Endothelial cell of umbilical vein (primary cell): ENCODE results near the gene CNR2. TPM values are rescaled to one million over a fixed set of nuclear protein-coding genes. Genes with fewer than 3 reads are reported as not detected.

Experiments used
- BruUV-seq: library from RNA; stranded (reverse); fragments of 400-500 nt; replicated peaks from 2 replicates; lab custom pipeline; 2021; lab: Mats Ljungman, UMichigan
- CTCF ChIA-PET: fragments of 300-600, 350-600 bp; sonication (Branson Sonifier 250); formaldehyde crosslinking; loops from one replicate; lab custom pipeline; 2021; ENCODE audit warnings: antibody characterized with exemption, inconsistent platforms; lab: Charles Lee
- POLR2A ChIA-PET: fragments of 300-600, 350-600 bp; sonication (Branson Sonifier 250); formaldehyde crosslinking; loops from one replicate; lab custom pipeline; 2021; ENCODE audit warnings: antibody characterized with exemption, inconsistent platforms; lab: Charles Lee
- DNase-seq: peaks from one replicate; pipeline ENCODE4 v3.0.0-alpha.2; 2011; ENCODE audit warnings: low read depth, low spot score
- FAIRE-seq: peaks from 2 replicates; lab custom pipeline; 2011; peaks lifted over from hg19 to GRCh38; lab: Jason Lieb, UNC
- H2AFZ ChIP-seq: 2 replicates; pipeline ENCODE4 v1.6.0; 2012; ENCODE audit warnings: low read depth, low read length, control low read depth, inconsistent platforms
- H3K27ac ChIP-seq: 2 replicates; pipeline ENCODE4 v1.5.1; 2011; ENCODE audit warnings: low read depth, mild to moderate bottlenecking, control low read depth, low read length, moderate library complexity; ENCODE audit not compliant: insufficient read depth
- H3K27me3 ChIP-seq, 2 experiments: 2 replicates each; pipeline versions ENCODE4 v1.6.0 to v1.6.1; 2011; ENCODE audit warnings: low read length in 2 of 2, mixed read lengths in 1 of 2; ENCODE audit not compliant: control insufficient read depth in 2 of 2, insufficient read depth in 2 of 2
- H3K36me3 ChIP-seq, 2 experiments: 2 replicates in 1 of 2; 3 replicates in 1 of 2; pipeline ENCODE4 v1.5.1; 2011; ENCODE audit warnings: low read length in 2 of 2, mild to moderate bottlenecking in 1 of 2, moderate library complexity in 1 of 2; ENCODE audit not compliant: control insufficient read depth in 2 of 2, insufficient read depth in 2 of 2; ENCODE audit errors: extremely low read depth in 1 of 2
- H3K4me1 ChIP-seq: 3 replicates; pipeline ENCODE4 v1.5.1; 2011; ENCODE audit warnings: mild to moderate bottlenecking, low read length; ENCODE audit not compliant: control insufficient read depth, insufficient read depth; ENCODE audit errors: extremely low read depth
- H3K4me2 ChIP-seq: 2 replicates; pipeline ENCODE4 v1.6.1; 2011; ENCODE audit warnings: low read length, control low read depth, mixed read lengths; ENCODE audit not compliant: insufficient read depth
- H3K4me3 ChIP-seq, 3 experiments: fragments of 200-600 bp in 1 of 3; sonication (generic), shearing (Covaris generic) in 1 of 3; replicated peaks in 1 of 3; 2 replicates each; pipeline ENCODE4 v1.5.1; 2011 to 2016; ENCODE audit warnings: control low read depth in 3 of 3, low read length in 3 of 3, mild to moderate bottlenecking in 2 of 3, inconsistent platforms in 1 of 3, low read depth in 1 of 3, moderate library complexity in 1 of 3; ENCODE audit not compliant: insufficient read depth in 1 of 3
- H3K79me2 ChIP-seq: 2 replicates; pipeline ENCODE4 v1.6.0; 2012; ENCODE audit warnings: low read length, inconsistent platforms; ENCODE audit not compliant: control insufficient read depth, insufficient read depth
- H3K9ac ChIP-seq: replicated peaks from 2 replicates; pipeline ENCODE3; 2011; ENCODE audit warnings: low read length, control low read depth; ENCODE audit not compliant: insufficient read depth; ENCODE audit errors: extremely low read depth
- H3K9me1 ChIP-seq: replicated peaks from 3 replicates; pipeline ENCODE4 v1.6.0; 2011; ENCODE audit warnings: mild to moderate bottlenecking, low read length; ENCODE audit not compliant: control insufficient read depth, insufficient read depth; ENCODE audit errors: extremely low read depth
- H3K9me3 ChIP-seq: replicated peaks from 2 replicates; pipeline ENCODE4 v1.5.1; 2012; ENCODE audit warnings: low read length, inconsistent platforms; ENCODE audit not compliant: control insufficient read depth, insufficient read depth
- H4K20me1 ChIP-seq: replicated peaks from 2 replicates; pipeline ENCODE3; 2011; ENCODE audit warnings: mild to moderate bottlenecking, low read length; ENCODE audit not compliant: control insufficient read depth, insufficient read depth; ENCODE audit errors: extremely low read depth
- EZH2 ChIP-seq: IDR thresholded peaks from 2 replicates; pipeline ENCODE4 v1.6.1; 2012; ENCODE audit warnings: borderline replicate concordance, low read depth, mild to moderate bottlenecking, moderate library complexity, low read length, inconsistent platforms; ENCODE audit not compliant: severe bottlenecking
- FOS ChIP-seq: IDR thresholded peaks from 2 replicates; pipeline ENCODE4 v1.6.1; 2011; ENCODE audit warnings: mild to moderate bottlenecking, low read length, moderate library complexity, borderline replicate concordance; ENCODE audit not compliant: insufficient read depth
- GATA2 ChIP-seq: IDR thresholded peaks from 2 replicates; pipeline ENCODE4 v1.7.0; 2011; ENCODE audit warnings: low read depth, mild to moderate bottlenecking, moderate library complexity, mixed read lengths, low read length; ENCODE audit not compliant: insufficient read length, insufficient read depth
- POLR2A ChIP-seq: IDR thresholded peaks from 2 replicates; pipeline ENCODE4 v1.6.1; 2012; ENCODE audit warnings: low read depth, mild to moderate bottlenecking, control low read depth, low read length
- POLR2AphosphoS5 ChIP-seq: IDR thresholded peaks from 2 replicates; pipeline ENCODE4 v1.6.1; 2012; ENCODE audit warnings: low read depth, mild to moderate bottlenecking, control low read depth, low read length, moderate library complexity; ENCODE audit not compliant: insufficient read depth
- dilution Hi-C: fragments of 300-500 bp; cut with MboI; formaldehyde crosslinking; loops from one replicate; pipeline ENCODE4 v1.15.0; 2019; ENCODE audit warnings: low sequenced_read_pairs; ENCODE audit not compliant: extremely low pct_ligation_motif_present
- intact Hi-C: fragments of 100-400 bp; cut with micrococcal nuclease; formaldehyde crosslinking; loops from one replicate; pipeline ENCODE4 v1.10.0; 2022
- polyA plus RNA-seq, 4 experiments: library from polyadenylated mRNA; depleted of rRNA in 3 of 4; stranded (reverse) in 3 of 4; unstranded in 1 of 4; fragments of >200 nt; gene quantifications; 2 replicates each; pipeline versions ENCODE4 v1.2.1 to v1.2.3, GENCODE V29; 2011 to 2012; ENCODE audit warnings: missing spikeins in 1 of 4
- total RNA-seq: library from RNA; stranded (reverse); gene quantifications from 2 replicates; pipeline ENCODE4 v1.2.3, GENCODE V29; 2021
- TF ChIP-seq, protein P1 (sequence below), 2 donors: IDR thresholded peaks; 1 replicate in 1 of 2; 2 replicates in 1 of 2; pipeline ENCODE4 v1.5.1; 2011; ENCODE audit warnings: low read length in 2 of 2, mild to moderate bottlenecking in 2 of 2, moderate library complexity in 2 of 2, control low read depth in 1 of 2, inconsistent platforms in 1 of 2, low read depth in 1 of 2; ENCODE audit not compliant: insufficient read depth in 1 of 2; ENCODE audit errors: extremely low read depth in 1 of 2
- TF ChIP-seq, protein P2 (sequence below): IDR thresholded peaks from 2 replicates; pipeline ENCODE4 v1.6.1; 2011; ENCODE audit not compliant: insufficient read depth, insufficient read length

CNR2 gene
- total and polyA plus RNA-seq, 2 donors (not counting 3 experiments of a cell fraction or from before 2014, with no cell fraction given), result not detected

DNA sequence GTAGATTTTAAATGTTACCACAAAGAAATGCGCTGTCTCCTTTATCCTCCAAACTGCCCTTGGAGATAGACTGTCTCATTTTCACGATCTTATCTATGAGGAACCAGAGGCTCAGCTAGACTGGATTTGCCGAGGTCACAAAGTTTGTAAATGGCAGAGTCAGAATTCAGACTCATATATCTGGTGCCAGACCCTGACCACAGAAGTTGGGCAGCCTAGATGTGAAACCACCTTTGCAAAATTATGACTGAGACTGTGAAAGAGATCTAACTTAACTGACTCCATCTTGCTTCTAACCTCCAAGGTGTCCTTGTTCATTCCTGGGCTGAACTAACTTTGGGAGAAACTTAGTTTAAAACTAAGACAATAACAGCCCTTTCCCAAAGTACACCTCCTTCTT lies 14.1 kb downstream of the CNR2 start:
- no peak for FAIRE-seq
- CTCF ChIA-PET, result interaction anchor here (0.7 kb wide), 1 partner anchor 330 kb away, joined by 4 read pairs; no protein-coding TSS in a partner anchor
- TF ChIP-seq, protein P1, sequence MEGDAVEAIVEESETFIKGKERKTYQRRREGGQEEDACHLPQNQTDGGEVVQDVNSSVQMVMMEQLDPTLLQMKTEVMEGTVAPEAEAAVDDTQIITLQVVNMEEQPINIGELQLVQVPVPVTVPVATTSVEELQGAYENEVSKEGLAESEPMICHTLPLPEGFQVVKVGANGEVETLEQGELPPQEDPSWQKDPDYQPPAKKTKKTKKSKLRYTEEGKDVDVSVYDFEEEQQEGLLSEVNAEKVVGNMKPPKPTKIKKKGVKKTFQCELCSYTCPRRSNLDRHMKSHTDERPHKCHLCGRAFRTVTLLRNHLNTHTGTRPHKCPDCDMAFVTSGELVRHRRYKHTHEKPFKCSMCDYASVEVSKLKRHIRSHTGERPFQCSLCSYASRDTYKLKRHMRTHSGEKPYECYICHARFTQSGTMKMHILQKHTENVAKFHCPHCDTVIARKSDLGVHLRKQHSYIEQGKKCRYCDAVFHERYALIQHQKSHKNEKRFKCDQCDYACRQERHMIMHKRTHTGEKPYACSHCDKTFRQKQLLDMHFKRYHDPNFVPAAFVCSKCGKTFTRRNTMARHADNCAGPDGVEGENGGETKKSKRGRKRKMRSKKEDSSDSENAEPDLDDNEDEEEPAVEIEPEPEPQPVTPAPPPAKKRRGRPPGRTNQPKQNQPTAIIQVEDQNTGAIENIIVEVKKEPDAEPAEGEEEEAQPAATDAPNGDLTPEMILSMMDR (IDR thresholded peaks at IDR 0.05; ENCODE audit: extremely low read depth in 1 of 2, insufficient read depth in 1 of 2, low read depth in 1 of 2, low read length in 2 of 2), result no peak
- no peak for TF ChIP-seq POLR2AphosphoS5
- TF ChIP-seq, protein P2, sequence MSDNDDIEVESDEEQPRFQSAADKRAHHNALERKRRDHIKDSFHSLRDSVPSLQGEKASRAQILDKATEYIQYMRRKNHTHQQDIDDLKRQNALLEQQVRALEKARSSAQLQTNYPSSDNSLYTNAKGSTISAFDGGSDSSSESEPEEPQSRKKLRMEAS, result no peak
- TF ChIP-seq EZH2, result no peak
- no peak for TF ChIP-seq FOS
- no peak for TF ChIP-seq POLR2A
- TF ChIP-seq GATA2, result no peak
- POLR2A ChIA-PET, result no interaction called here
- Histone ChIP-seq H3K4me2 (no peak overlapping the region), H4K20me1 (no peaks in the 10 kb centered on the region), H2AFZ (no peak overlapping the region), H3K4me1 (no peaks in the 10 kb centered on the region), H3K9ac (no peak overlapping the region), H3K36me3 (no peaks in the 10 kb centered on the region), H3K9me1 (no peaks in the 10 kb centered on the region), H3K79me2 (no peaks in the 10 kb centered on the region), H3K27me3 (peaks cover 23 to 25% of the 10 kb centered on the region in 2 experiments), H3K9me3 (no peaks in the 10 kb centered on the region), H3K27ac (no peak overlapping the region), H3K4me3 (no peak overlapping the region)
- dilution Hi-C loops, result no loop called here
- no TSS peak for BruUV-seq
- no peak for DNase-seq
- intact Hi-C loops, result no loop called here
